Natural killer cell (primary cell): ENCODE measurements around the gene LRRC47. TPM values are rescaled to one million over a fixed set of nuclear protein-coding genes. Genes with fewer than 3 reads are reported as not detected.

Experiments used
- ATAC-seq, 3 donors: fragments of 150-1000 bp in 2 of 3; fragments of 200-7000 bp in 1 of 3; cut with Tn5 transposase; 1 replicate in 1 of 3; 2 replicates in 2 of 3; pipeline ENCODE4 v1.10.0; 2021; ENCODE audit warnings: mild to moderate bottlenecking in 2 of 3, moderate library complexity in 2 of 3
- DNase-seq, 2 donors: peaks; one replicate each; pipeline versions ENCODE4 v3.0.0 to v3.0.0-alpha.2; 2013 to 2021; ENCODE audit warnings: mixed read lengths in 1 of 2
- H3K27ac ChIP-seq: one replicate; pipeline ENCODE4 v1.5.1; 2013; ENCODE audit warnings: mild to moderate bottlenecking, low read length
- H3K27me3 ChIP-seq: one replicate; pipeline ENCODE4 v1.6.1; 2013; ENCODE audit warnings: low read length; ENCODE audit not compliant: control insufficient read depth, insufficient read depth
- H3K36me3 ChIP-seq: one replicate; pipeline ENCODE4 v1.6.1; 2013; ENCODE audit warnings: low read length; ENCODE audit not compliant: control insufficient read depth, insufficient read depth
- H3K4me1 ChIP-seq: one replicate; pipeline ENCODE4 v1.6.1; 2013; ENCODE audit warnings: low read length; ENCODE audit not compliant: control insufficient read depth, insufficient read depth
- H3K4me3 ChIP-seq: one replicate; pipeline ENCODE4 v1.5.1; 2013; ENCODE audit warnings: low read length
- H3K9me3 ChIP-seq: one replicate; pipeline ENCODE4 v1.6.1; 2013; ENCODE audit warnings: low read length; ENCODE audit not compliant: control insufficient read depth, insufficient read depth
- H3K27ac Mint-ChIP-seq, 2 donors: one replicate each; pipeline ENCODE4 v1.8.0; 2022; ENCODE audit warnings: mild to moderate bottlenecking in 2 of 2, mixed read lengths in 2 of 2, moderate library complexity in 1 of 2
- H3K27me3 Mint-ChIP-seq, 2 donors: one replicate each; pipeline ENCODE4 v1.8.0; 2022; ENCODE audit warnings: low read depth in 2 of 2, mixed read lengths in 2 of 2
- H3K36me3 Mint-ChIP-seq: one replicate; pipeline ENCODE4 v1.8.0; 2022; ENCODE audit warnings: mixed read lengths
- H3K4me1 Mint-ChIP-seq, 2 donors: one replicate each; pipeline ENCODE4 v1.8.0; 2022; ENCODE audit warnings: mixed read lengths in 2 of 2
- H3K4me3 Mint-ChIP-seq: one replicate; pipeline ENCODE4 v1.8.0; 2022; ENCODE audit warnings: mild to moderate bottlenecking, moderate library complexity, mixed read lengths
- H3K9me3 Mint-ChIP-seq, 2 donors: one replicate each; pipeline ENCODE4 v1.8.0; 2022; ENCODE audit warnings: mixed read lengths in 2 of 2
- WGBS: methylation state at CpG from one replicate; pipeline ENCODE4 v1.1.7; 2013; ENCODE audit warnings: missing lambda C conversion rate; ENCODE audit not compliant: insufficient coverage; 5-methylcytosine and 5-hydroxymethylcytosine counted together
- intact Hi-C: fragments of 100-400 bp; cut with micrococcal nuclease; formaldehyde crosslinking; loops from one replicate; pipeline ENCODE4 v1.14.2; 2022
- total RNA-seq, 4 donors: library from RNA; stranded (reverse); fragments of 120-200 nt in 1 of 4; gene quantifications; one replicate each; pipeline versions ENCODE4 v1.2.3 to v1.2.4, GENCODE V29; 2013 to 2022
- TF ChIP-seq, protein P1 (sequence below): fragments of 200-600 bp; IDR thresholded peaks from one replicate; pipeline ENCODE4 v1.8.0; 2022; ENCODE audit warnings: antibody characterized with exemption

The LRRC47 gene
- total RNA-seq, 3 donors from 2014 or later (not counting 1 experiment from before 2014, with no cell fraction given) = 33.5 to 49.8 (median 45.2) TPM

DNA sequence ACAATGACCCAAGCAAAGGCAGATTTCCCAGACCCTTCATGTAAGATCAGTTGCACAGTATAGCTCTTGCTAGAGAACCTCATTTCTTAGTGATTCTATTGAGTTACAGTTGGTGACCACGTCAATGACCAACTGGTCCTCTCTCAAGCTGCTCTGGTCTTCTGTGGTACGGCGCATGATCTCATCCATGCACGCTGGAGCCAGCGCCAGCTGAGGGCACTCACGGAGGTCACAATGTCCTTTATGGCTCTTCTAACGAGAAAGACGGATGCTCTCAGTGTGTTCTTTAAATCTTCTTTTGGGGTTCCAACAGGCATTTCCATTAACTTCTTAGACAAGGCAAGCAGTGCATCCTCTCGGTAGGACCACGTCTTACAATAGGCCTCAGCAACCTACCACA is 38.4 kb upstream of the LRRC47 start:
- Histone ChIP-seq H3K27ac (no peak overlapping the region), H3K4me1 (no peaks in the 10 kb centered on the region), H3K27me3 (no peaks in the 10 kb centered on the region), H3K9me3 (no peaks in the 10 kb centered on the region), H3K36me3 (peaks cover 73% of the 10 kb centered on the region), H3K4me3 (no peak overlapping the region)
- WGBS = 98% methylated on average over 10 of the region's 10 CpGs
- ATAC-seq = no peak
- Mint-ChIP-seq H3K36me3 (peaks cover 43% of the 10 kb centered on the region), H3K4me1 (no peaks in the 10 kb centered on the region), H3K9me3 (no peaks in the 10 kb centered on the region), H3K4me3 (no peak overlapping the region), H3K27ac (no peak overlapping the region), H3K27me3 (no peaks in the 10 kb centered on the region)
- DNase-seq = no peak
- intact Hi-C loops = no loop called here
- TF ChIP-seq, protein P1, sequence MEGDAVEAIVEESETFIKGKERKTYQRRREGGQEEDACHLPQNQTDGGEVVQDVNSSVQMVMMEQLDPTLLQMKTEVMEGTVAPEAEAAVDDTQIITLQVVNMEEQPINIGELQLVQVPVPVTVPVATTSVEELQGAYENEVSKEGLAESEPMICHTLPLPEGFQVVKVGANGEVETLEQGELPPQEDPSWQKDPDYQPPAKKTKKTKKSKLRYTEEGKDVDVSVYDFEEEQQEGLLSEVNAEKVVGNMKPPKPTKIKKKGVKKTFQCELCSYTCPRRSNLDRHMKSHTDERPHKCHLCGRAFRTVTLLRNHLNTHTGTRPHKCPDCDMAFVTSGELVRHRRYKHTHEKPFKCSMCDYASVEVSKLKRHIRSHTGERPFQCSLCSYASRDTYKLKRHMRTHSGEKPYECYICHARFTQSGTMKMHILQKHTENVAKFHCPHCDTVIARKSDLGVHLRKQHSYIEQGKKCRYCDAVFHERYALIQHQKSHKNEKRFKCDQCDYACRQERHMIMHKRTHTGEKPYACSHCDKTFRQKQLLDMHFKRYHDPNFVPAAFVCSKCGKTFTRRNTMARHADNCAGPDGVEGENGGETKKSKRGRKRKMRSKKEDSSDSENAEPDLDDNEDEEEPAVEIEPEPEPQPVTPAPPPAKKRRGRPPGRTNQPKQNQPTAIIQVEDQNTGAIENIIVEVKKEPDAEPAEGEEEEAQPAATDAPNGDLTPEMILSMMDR = no peak

DNA sequence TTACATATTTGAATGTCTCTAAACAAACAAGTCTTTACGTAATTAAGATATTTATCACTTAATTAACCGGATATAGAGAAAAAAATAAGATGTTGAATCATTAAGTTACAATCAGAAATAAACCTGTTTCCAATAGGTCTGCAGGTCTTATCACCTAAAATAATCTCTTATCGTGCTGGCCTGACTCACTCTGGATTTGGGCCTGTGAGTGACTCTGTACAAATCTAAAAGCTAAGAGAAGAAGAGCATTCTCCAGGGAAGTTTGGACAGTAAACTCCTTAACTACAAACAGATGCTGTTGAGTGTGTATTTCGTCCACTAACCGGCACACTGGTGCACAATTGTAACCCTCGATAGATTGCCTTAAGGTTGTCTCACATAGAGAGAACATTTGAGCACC is 35.4 kb upstream of the LRRC47 start:
- H3K4me1 ChIP-seq = no peaks in the 10 kb centered on the region
- no peaks in the 10 kb centered on the region for H3K9me3 ChIP-seq
- Mint-ChIP-seq H3K4me3 (no peak overlapping the region), H3K36me3 (peaks cover 44% of the 10 kb centered on the region), H3K27ac (no peak overlapping the region), H3K4me1 (no peaks in the 10 kb centered on the region), H3K9me3 (no peaks in the 10 kb centered on the region), H3K27me3 (no peaks in the 10 kb centered on the region)
- H3K4me3 ChIP-seq = no peak overlapping the region
- TF ChIP-seq, protein P1 = no peak
- no peak overlapping the region for H3K27ac ChIP-seq
- peaks cover 66% of the 10 kb centered on the region for H3K36me3 ChIP-seq
- DNase-seq (no peak), ATAC-seq (no peak)
- no peaks in the 10 kb centered on the region for H3K27me3 ChIP-seq
- intact Hi-C loops = no loop called here
- 95% methylated on average over 4 of the region's 6 CpGs for WGBS

DNA sequence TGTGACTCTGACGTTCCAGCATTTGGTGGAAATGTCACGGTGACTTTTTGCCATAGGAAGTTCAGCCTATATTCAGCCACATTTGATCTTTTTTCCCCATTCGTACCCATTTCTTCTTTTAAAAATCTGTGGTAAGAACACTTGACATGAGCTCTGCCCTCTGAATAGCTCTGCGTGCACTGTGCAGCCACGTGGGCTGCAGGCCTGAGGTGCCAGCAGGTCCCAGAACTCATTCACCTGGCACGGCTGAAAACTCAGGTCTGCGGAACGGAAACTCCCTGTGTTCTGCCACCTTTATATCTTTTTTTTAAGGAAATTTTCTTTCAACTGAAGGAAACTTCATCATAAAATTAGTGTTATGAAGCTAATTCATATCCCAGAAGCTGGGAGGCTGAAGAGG is 32.1 kb upstream of the LRRC47 start:
- H3K27ac ChIP-seq = no peak overlapping the region
- WGBS = 97% methylated on average over 6 of the region's 8 CpGs
- H3K36me3 ChIP-seq = peaks cover 63% of the 10 kb centered on the region
- H3K4me1 ChIP-seq = no peaks in the 10 kb centered on the region
- intact Hi-C loops = no loop called here
- no peaks in the 10 kb centered on the region for H3K4me1 Mint-ChIP-seq
- TF ChIP-seq, protein P1 = no peak
- no peaks in the 10 kb centered on the region for H3K9me3 ChIP-seq
- no peaks in the 10 kb centered on the region for H3K27me3 Mint-ChIP-seq
- DNase-seq (no peak), ATAC-seq (no peak)
- H3K27me3 ChIP-seq = no peaks in the 10 kb centered on the region
- no peak overlapping the region for H3K4me3 Mint-ChIP-seq
- no peak overlapping the region for H3K27ac Mint-ChIP-seq
- no peaks in the 10 kb centered on the region for H3K9me3 Mint-ChIP-seq
- no peak overlapping the region for H3K4me3 ChIP-seq
- H3K36me3 Mint-ChIP-seq = peaks cover 39% of the 10 kb centered on the region

DNA sequence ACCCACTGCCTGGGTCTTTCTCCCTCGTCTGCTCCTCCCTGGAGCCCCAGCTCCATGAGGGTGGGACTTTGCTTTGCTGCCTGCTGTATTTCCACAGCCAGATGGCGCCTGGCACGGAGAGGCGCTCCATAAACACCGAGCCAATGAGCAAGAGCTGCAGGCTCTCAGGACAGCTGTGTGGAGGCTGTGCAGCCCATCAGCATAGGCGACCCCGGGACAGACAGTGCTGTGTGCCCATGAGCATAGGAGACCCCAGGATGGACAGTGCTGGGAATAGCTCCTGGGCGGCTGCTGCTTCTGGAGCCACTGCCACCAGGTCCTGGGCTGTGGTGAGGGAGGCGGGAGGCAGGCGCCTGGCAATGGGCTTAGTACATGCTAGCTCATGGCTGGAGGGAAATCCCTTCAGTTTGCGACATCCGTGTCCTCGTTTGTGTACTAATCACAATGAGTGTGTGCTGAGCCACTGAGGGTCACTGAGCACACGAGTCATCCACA is 31.6 kb upstream of the LRRC47 start:
- ATAC-seq (no peak), DNase-seq (no peak)
- no peaks in the 10 kb centered on the region for H3K9me3 Mint-ChIP-seq
- intact Hi-C loops = no loop called here
- no peaks in the 10 kb centered on the region for H3K4me1 Mint-ChIP-seq
- H3K36me3 Mint-ChIP-seq = peaks cover 35% of the 10 kb centered on the region
- Histone ChIP-seq H3K4me1 (no peaks in the 10 kb centered on the region), H3K27ac (no peak overlapping the region), H3K27me3 (no peaks in the 10 kb centered on the region), H3K36me3 (peaks cover 65% of the 10 kb centered on the region), H3K9me3 (no peaks in the 10 kb centered on the region), H3K4me3 (no peak overlapping the region)
- no peak overlapping the region for H3K4me3 Mint-ChIP-seq
- TF ChIP-seq, protein P1 = no peak
- H3K27ac Mint-ChIP-seq = no peak overlapping the region
- no peaks in the 10 kb centered on the region for H3K27me3 Mint-ChIP-seq
- WGBS = 93% methylated on average over 14 of the region's 14 CpGs
